T follicular helper cell (primary cell): ENCODE results near the gene CLDN8.

Source experiments
- DNase-seq: peaks from one replicate; pipeline ENCODE4 v3.0.0-alpha.2; 2020; ENCODE audit warnings: low read depth

Gene CLDN8

DNA sequence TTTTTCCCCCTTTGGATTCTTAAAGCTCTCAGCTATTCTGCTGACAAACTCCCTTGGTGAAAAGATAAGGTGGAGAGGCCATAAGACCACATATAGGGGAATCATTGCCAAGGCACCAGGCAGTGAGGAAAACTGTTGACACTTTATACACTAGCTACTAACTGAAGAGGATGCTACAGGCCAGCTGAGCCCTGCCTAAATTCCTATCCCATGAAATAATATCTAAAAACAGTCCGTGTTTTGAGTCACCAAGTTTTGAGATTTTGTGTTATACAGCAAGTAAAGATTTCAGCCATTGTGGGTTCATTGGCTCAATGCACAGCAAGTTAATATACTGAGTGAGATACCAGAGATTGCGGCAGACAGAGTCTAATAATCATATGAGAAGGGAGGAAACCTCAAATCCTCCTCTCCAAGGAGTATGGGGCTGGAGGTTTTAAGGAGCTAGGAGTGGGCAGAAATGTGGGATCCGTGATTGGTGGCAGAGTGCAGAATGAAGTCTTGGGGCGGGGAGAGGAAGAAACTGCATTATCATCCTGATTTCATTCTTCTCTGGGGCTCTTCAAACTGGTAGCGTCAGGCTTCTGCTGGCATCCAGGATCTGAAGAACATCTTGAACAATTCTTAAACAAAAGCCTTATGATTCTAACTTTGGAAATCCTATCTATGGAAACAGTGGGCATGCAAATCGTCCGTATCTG, 9.2 kb downstream of the CLDN8 start:
- DNase-seq = no peak

DNA sequence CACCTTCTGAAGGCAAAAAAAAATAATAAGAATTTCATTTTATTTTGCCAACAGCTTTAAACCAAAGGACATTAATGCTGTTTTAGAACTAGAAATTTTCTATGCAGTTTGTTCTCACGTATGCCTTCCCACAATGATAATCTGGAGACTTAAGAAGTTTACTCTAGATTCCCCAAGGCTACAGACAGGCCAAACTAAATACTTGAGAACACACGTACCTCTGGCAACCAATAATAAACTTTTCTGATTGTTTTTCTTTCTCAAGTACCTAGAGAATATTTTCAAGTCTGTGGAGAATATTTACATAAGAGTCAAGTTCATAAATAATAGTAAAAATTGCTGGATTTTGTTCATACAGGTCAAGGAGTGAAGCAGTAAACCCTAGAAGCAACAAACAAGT, 15.9 kb downstream of the CLDN8 start:
- DNase-seq = no peak

DNA sequence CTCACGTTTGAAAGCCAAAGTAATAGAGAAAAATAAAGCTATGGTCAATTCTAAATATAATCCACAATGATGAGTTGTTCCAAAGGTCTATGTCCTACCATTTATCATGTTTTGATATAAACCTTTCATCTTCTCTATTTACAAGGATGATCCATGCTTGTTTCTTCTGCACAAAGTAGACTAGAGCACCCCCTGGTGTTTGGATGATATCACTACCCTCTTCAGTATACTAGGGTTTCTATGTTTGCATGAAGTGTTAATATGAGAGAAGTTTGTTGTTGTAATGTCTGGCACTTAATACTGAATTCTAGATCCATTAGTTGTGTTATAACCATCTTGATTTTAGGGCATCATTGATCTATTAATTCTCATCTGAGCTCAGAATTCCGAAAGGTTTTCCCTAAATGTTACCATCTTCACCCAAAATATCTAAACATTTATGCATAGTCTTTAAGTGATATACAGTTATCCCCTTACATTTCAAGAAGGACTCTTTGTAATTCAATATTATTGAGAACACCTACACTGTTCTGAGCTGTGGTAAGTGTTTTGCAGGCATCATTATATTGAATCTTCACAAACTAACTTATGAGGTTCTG, 21.1 kb downstream of the CLDN8 start:
- no peak for DNase-seq

DNA sequence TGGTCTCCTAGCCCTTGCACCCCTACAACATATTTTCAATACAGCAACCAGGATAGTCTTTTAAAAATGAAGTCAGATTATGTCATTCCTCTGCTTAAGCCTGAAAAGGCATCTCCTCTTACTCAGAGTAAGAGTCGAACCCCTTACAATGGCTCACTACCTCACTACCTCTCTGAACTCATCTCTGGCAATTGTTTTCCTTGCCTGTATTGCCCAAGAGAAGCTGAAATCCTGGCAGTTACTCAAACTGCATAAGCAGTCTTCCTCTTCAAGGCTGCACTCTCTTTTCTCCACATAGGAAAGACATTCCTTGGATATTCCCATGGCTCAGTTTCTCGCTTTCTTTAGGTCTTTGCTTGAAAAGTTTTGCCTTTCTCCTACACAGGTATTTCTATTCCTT, 22.7 kb downstream of the CLDN8 start:
- DNase-seq = no peak

DNA sequence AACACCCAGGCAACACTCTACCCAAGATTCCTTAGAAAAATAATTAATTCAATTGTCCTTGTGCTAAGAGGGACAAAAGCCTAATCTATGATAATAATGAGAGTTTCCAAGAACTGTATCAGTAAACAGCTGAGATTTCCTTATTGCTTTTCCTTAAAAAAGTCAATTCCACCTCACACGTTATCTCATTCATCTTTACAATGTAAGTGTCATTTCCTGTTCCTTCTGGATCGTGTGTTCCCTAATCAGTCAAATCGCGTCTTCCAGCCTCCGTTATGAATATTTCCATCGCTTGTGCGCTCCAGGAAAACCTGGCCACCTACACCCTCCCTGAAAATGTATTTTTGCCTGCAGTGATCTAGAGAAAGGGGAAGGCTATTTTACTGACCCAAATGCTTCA, 25.3 kb downstream of the CLDN8 start:
- DNase-seq = no peak

DNA sequence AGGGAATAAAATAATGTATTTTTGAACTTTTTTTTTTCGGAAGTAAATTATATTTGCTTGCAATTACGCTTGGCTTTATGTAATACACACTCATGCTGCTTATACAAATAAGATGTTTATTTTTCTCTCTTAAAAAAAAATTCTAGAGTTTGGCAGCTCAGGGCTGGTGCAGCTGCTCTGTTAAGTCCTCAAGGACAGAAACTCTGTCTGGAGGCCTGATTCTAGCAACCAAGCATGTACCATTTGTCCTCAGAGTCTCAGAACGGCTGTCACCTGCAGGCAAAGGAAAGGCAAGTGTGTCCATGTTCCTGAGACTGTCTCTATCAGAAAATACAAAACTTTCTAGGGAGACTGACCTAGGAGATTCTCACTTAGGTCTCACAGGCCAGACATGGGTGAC, 26.1 kb downstream of the CLDN8 start:
- no peak for DNase-seq

DNA sequence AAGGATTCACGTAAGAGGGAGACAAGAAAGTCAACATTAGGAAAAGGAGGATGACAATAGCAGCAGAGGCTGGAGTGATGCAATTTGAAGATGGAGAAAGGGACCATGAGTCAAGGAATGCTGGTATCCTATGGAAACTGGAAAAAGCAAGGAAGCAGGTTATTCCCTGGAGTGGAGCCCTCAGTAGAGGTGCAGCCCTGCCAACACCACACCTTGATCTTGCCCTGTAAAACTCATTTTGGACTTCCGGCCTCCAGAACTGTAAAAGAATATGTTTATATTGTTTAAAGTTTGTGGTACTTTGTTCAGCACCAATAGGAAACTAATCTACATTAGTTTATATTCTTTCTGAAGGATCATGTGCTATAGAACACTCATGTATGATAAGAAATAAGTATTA, 29.7 kb downstream of the CLDN8 start:
- no peak for DNase-seq

DNA sequence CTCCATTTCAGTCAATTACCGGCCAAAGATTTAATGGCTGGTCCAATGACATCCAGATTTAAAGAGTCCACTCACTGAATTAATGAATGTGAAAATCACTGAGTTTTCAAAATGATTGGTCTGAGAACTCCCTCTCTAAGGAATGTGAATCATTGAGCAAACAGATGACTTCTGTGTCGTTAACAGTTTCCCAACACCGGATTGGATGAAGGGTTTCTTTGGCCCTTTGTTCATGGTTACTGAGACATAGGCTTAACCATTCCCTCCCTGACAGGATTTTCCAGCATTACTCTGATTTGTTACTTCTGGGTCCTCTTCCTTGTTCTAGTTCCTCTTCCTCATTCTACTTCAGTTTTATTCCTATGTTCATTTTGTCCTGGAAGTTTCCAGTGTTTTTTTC, 47.8 kb downstream of the CLDN8 start:
- DNase-seq = no peak

DNA sequence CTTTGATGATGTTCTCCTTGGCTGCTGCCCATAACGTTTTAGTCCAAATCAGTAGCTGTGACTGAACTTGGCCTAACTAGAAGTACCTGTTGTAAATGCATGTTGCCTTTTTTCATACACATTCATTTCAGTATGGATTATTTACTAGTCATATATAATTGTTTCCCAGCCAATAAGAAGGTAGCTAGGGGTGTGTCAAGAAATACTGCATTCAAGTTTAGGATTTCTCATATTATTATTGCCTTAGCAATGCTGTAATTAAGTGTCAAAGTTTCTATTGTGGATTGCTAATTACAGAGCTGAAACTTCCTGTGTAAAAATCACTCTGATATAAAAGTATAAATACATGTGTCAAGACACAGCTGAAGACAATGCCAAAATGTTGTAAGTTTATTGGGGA, 49.2 kb downstream of the CLDN8 start, which contains the start of gene CLDN17:
Gene CLDN17, minus strand, starts transcription at position 101 of the 400 bp plus-strand sequence. CDS start 188 bp downstream, outside the sequence.
- DNase-seq = no peak

DNA sequence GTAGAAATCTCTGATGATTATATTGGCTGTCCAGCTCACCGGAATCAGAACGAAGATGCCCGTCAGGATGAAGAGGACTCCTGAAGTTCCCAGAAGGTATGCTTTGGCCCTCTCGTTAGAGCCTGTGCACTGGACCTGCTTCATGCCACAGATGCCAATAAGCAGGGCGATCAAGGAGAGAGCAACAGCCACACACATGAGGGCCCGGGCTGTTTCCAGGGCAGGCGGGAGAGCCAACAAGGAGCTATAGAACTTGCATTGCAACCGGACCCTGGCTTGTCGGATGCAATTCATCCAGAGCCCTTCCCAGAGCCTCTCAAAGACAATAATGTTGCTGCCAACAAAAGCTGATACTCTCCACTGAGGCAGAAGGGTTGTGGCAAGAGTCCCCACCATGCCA, 49.7 kb downstream of the CLDN8 start:
- no peak for DNase-seq

DNA sequence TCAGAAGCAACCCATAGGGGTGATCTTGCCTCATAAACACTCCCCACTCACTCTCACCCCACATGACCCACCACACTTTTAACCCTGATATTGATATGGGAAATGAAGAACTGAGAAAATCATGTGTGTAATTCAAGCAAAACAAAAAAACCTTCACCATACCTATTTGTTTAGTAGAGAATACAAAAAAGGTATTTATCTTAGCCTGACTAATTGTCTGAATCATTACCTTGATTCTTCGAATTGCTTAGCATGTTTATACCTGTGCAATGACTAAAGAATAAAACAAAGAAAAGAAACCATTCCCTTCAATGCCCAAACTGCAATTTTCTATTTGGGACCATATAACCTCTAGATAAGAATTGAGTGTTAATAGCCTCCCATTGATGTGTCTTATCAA, 51.1 kb downstream of the CLDN8 start:
- no peak for DNase-seq
